IPS DF 19.7 (cell line): ENCODE data around the gene PDIA2.
"Not testable (repeated sequence)": the region's sequence is repeated elsewhere in the genome, so short reads cannot be mapped to it uniquely, and the experiment has no call there.

Experiments used
- DNase-seq: peaks from one replicate; pipeline ENCODE4 v3.0.0-alpha.2; 2013; ENCODE audit warnings: low read depth, low spot score

Gene PDIA2, protein sequence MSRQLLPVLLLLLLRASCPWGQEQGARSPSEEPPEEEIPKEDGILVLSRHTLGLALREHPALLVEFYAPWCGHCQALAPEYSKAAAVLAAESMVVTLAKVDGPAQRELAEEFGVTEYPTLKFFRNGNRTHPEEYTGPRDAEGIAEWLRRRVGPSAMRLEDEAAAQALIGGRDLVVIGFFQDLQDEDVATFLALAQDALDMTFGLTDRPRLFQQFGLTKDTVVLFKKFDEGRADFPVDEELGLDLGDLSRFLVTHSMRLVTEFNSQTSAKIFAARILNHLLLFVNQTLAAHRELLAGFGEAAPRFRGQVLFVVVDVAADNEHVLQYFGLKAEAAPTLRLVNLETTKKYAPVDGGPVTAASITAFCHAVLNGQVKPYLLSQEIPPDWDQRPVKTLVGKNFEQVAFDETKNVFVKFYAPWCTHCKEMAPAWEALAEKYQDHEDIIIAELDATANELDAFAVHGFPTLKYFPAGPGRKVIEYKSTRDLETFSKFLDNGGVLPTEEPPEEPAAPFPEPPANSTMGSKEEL

DNA sequence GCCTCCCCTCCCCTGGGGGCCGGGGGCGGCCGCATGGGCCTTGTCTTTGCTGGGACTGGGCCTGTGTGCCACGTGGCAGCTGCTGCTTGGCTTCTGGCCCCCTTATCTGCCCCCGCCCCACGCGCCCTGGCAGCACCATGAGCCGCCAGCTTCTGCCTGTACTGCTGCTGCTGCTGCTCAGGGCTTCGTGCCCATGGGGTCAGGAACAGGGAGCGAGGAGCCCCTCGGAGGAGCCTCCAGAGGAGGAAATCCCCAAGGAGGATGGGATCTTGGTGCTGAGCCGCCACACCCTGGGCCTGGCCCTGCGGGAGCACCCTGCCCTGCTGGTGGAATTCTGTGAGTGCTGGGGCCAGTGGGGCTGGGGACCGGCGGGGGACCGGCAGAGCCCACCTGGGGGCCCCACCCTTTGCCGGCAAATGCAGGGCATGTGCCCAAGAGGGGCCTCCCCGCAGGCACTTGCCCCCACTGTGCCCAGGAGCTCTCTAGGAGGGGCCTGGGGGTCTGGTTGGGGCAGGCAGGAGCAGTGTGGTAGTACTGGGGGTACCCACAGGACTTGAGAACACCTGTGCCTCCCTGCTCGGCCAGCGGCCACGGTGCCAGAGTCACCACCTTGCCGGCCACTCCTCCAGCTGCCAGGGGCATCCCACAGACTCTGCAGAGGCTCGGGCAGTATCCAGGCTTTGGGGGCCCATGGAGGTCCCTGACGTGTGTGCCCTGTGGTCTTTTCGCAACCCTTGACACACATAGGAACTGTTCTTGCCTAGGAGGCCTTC is at the start of gene PDIA2:
Gene PDIA2, plus strand, starts transcription at position 132 of the 773 bp plus-strand sequence. Its CDS starts 6 bp downstream, at position 138.
- no peak for DNase-seq

DNA sequence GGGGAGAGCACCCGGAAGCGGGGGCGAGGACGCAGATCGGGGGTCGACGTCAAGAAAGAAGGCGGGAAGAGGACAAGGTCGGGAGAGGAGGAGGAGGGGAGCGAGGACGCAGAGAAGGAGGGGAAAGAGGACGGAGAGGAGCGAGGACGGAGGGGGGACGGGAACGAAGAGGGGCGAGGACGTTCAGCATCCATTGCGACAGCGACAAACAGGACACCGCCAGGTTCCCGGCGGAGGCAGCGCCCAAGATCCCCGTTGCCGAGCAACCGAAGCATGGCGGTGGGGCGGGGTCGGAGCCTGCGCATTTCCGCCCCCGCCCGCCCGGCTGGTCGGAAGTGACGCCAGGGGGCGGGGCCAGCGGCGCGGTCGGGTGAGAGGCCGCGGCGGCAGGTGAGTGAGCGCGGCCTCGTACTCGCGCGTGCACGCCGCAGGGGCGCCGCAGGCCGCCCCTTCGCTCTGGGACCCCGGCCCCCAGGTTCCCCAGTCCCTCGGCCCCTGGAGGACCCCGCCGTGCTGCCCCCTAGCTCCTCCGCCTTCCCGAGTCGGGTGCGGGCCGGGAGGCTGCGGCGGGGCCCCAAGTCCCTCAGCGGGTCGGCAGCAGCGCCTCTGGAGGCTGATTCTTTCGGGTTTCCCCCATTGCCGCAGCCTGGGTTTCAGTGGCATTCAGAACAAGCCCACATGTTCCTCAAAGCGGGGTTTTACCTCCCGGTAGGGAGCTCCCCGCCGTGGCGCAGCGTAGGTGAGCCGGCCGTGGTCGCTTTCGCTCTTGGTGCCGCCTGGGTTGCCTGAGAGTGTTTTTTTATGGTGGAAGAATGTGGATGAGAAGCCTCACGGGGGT is 48.3 kb upstream of the PDIA2 start, which contains the start of gene FAM234A:
Gene FAM234A, plus strand, starts transcription at position 354 of the 838 bp plus-strand sequence. CDS start 19,593 bp downstream, outside the sequence.
- DNase-seq, result peak; percentile 77

DNA sequence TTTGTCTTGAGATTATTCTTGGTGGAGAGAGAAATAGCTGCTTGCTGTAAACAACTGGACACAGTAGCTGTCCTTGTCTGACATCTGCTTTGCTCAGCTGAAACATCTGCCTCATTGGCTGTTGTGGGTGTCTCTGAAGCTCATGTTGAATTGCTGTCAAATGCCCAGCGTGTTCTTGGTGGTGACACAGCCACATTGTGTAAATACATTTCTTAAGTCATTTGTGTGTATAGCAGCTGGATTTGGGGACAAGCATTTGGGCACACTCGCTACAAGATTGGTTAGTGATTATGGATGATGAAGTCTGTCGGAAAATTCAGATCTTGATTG is 43.1 kb upstream of the PDIA2 start:
- no peak for DNase-seq

DNA sequence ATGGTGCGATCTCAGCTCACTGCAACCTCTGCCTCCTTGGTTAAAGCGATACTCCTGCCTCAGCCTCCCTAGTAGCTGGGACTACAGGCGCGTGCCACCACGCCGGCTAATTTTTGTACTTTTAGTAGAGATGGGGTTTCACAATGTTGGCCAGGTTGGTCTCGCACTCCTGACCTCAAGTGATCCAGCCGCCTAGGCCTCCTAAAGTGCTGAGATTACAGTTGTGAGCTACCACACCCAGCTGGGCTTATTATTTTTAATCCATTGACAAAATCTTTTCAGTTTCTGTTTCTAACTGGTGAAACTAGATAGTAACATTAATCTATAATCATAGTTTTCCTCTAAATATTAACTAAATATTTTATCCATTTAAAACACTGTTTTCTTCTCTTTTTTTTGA is 42.4 kb upstream of the PDIA2 start:
- DNase-seq, result no peak

DNA sequence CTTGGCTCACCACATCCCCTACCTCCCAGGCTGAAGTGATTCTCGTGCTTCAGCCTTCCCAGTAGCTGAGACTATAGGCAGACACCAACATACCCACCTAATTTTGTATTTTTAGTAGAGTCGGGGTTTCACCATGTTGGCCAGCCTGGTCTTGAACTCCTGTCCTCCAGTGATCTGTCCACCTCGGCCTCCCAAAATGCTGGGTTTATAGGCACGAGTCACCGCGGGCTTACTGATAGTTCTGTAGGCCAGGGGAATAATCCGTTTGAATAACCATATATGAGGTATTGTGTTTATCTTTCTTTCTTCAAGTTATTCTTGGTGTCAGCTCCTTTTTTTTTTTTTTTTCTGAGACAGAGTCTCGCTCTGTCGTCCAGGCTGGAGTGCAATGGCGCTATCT is 40.7 kb upstream of the PDIA2 start:
- DNase-seq, result no peak

DNA sequence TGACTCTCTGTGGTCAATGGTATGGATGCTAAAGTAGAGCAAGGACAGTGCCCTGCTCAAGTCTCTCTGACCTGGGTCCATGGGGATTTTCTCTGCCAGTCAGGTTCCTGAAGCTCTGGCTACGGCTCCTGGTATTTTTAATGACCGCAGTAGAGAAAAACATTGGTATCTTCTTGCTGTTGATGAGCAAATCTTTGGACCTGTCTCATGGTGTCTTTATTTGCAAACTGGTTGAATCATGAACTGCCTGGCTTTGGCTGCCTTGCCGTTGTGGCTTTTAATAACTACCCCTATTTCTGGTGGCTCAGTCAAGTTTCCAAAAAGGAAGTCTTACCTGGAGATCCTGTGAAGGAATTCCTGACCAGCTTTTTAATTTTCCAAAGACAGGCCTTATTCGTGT is 39.6 kb upstream of the PDIA2 start:
- DNase-seq, result no peak

DNA sequence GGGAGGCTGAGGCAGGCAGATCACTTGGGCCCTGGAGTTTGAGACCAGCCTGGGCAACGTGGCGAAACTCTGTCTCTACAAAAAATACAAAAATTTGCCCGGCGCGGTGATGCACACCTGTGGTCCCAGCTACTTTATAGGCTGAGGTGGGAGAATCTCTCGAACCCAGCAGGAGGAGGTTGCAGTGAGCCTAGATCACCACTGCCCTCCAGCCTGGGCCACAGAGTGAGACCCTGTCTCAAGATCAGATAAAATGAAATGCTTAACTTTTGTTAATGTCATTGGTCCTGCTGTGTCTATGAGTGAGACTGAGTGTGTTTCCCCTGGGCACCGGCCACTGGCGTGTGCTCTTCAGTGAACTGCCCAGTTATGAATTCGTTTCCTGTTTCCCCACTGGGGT is 37.9 kb upstream of the PDIA2 start:
- DNase-seq, result no peak

DNA sequence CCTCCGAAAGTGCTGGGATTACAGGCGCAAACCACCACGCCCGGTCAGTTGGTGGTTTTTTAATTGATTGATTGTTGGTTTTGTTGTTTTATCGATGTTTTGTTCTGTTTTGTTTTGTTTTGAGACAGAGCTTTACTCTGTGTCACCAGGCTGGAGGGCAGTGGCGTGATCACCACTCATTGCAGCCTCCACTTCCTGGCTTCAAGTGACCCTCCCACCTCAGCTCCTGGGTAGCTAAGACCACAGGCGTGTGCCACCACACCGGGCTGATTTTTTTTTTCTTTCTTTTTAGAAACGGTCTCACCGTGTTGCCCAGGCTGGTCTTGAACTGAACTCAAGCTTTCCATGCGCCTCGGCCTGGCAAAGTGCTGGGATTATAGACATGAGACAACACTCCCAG is 35.9 kb upstream of the PDIA2 start:
- no peak for DNase-seq

DNA sequence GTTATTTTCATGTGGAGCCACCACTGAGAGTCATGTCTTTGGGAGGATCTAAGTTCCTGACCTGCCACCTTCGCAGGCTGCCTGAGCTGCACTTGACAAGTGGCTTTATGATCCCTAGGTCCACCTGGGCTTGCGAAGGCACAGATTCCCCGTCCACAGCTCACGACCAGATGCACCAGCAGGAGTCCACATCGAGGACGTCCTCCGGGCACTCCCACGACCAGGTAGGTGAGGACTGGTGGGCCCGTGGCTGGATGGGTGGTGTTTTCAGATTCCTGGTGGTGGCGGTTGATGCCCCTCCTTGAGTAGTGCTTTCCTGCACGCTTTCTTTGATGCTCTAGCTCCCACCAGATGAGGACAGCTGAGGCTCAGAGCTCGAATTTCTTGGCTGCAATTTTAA is 33.5 kb upstream of the PDIA2 start:
- no peak for DNase-seq

DNA sequence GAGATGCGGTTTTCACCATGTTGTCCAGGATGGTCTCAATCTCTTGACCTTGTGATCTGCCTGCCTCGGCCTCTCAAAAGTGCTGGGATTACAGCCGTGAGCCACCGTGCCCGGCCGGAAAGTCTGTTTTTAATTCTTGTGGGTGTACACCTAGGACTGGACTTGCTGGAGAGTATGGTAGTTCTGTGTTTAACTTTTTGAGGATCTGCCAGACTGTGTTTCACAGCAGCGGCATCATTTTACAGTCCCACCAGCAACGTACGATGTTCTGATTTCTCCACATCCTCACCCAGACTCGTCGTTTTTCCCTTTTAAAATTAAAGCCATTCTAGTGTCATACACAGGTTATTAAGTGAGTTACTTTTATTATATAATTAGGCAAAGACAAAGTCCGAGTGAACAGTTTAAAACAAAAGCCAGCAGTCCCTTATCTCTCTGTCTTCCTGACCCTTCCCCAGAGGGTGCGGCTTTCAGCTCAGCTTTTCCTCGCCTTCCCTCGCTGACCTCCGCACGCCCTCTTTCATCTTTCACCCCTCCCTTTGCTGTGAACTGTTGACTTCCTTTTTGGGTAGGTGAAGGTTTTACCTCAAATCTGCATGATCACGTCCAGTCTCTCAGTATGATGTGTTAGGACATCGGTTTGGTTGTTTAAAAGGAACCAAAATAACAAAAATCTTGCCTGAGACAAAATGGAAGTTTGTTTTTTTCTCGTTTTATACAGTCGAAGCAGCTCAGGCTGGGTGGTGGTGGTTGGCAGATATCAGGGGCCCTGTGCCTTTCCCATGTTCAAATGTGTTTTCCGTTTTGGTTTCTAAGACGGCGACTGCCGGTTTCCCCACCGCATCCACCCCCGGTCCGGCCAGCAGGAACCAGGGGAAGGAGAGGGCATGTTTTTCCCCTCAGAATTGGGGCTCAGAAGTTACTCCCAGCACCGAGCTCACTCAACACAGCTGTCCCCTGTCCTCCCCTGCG is 30.3 kb upstream of the PDIA2 start:
- no peak for DNase-seq

DNA sequence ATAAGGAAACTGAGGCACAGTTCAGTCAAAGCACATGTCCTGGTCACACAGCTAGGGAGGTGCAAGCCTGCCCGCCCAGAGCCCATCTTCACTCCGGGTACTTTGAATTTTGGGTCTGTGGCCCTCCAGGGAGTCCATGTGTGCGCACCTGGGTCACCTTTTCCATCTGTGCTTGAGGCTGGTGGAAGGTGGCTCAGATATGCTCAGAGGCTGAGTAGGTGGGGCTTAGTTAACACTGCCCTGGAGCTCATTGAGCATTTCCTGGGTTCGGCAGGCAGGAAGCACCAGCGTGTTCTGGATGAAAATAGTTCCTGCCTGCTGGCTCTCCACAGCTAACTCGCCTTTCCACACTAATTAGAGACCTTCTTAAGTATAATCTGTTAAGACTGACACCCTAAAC is 29.1 kb upstream of the PDIA2 start:
- DNase-seq, result no peak

DNA sequence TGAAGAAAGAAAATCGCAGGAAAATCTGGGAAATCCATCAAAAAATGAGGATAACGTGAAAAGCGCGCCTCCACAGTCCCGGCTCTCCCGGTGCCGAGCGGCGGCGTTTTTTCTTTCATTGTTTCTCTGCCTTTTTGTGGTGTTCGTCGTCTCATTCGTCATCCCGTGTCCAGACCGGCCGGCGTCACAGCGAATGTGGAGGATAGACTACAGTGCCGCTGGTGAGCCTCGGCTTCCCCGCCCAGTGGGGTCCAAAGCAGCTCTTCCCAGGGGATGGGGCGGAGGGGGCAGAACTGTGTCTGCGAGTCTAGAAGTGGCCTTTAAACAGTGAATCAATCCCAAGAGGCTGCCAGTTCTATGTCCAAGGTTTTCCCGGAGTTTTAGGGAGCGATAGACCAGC is 28.5 kb upstream of the PDIA2 start:
- no peak for DNase-seq

DNA sequence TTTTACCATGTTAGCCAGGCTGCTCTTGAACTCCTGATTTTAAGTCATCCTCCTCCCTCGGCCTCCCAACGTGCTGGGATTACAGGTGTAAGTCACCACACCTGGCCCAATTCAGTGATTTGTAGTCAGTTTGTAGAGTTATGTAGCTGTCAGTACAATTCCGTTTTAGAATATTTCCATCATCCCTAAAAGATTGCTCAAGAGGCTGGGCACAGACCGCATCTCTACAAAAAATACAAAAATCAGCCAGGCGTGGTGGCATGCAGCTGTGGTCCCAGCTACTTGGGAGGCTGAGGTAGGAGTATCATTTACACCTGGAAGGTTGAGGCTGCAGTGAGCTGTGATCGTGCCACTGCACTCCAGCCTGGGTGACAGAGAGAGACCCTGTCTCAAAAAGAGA is 27.8 kb upstream of the PDIA2 start:
- DNase-seq, result no peak

DNA sequence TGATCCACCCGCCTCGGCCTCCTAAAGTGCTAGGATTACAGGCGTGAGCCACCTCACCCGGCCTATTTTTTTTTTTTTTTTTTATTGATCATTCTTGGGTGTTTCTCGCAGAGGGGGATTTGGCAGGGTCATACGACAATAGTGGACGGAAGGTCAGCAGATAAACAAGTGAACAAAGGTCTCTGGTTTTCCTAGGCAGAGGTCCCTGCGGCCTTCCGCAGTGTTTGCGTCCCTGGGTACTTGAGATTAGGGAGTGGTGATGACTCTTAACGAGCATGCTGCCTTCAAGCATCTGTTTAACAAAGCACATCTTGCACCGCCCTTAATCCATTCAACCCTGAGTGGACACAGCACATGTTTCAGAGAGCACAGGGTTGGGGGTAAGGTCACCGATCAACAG is 24.9 kb upstream of the PDIA2 start:
- not testable (repeated sequence) for DNase-seq

DNA sequence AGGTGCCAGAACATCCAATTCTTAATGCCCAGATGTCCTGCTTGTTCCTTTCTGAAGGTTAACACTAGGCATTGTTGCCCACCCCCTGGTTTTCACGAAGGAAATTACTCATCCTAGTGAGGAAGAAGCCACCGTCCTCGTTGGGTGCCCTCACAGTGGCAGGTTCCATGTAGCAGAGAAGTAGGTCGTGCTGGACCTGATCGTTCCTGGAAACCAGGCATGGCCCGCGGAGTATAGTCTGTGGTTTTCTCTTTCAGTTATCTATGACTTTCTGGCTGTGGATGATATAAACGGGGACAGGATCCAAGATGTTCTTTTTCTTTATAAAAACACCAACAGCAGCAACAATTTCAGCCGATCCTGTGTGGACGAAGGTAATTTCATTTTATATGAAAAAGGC is 23.7 kb upstream of the PDIA2 start:
- no peak for DNase-seq

DNA sequence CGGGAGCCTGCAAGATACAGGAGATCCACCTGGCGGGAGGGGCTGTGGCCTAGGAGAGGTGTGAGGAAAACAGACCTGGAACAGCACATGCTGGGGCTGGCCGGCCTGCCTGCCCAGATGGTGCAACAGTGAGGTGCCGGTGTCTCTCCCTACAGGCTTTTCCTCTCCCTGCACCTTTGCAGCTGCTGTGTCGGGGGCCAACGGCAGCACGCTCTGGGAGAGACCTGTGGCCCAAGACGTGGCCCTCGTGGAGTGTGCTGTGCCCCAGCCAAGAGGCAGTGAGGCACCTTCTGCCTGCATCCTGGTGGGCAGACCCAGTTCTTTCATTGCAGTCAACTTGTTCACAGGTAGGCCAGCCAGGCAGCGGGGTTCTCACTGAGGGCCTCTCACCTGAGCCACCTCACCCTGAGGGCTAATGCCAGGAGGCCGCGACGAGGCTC is 23.1 kb upstream of the PDIA2 start:
- no peak for DNase-seq

DNA sequence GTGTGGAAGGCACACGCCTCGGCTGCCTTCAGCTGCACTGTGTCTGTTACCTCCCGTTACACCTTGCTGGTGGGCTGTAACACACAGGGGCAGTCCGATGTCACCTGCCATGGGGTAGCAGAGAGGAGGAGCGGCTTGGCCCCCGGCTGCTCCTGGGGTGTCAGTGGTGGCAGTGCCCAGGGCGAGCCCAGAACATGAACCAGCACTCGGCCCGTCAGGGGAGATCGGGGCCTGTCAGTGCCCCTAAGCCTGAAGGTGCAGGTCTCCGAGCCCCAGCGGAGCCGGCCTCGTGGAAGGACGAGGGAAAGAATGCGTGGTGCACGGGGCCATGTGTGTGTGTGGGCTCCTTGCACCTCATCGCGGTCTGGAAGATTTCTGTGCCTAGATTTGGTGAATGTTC is 22.6 kb upstream of the PDIA2 start:
- no peak for DNase-seq

DNA sequence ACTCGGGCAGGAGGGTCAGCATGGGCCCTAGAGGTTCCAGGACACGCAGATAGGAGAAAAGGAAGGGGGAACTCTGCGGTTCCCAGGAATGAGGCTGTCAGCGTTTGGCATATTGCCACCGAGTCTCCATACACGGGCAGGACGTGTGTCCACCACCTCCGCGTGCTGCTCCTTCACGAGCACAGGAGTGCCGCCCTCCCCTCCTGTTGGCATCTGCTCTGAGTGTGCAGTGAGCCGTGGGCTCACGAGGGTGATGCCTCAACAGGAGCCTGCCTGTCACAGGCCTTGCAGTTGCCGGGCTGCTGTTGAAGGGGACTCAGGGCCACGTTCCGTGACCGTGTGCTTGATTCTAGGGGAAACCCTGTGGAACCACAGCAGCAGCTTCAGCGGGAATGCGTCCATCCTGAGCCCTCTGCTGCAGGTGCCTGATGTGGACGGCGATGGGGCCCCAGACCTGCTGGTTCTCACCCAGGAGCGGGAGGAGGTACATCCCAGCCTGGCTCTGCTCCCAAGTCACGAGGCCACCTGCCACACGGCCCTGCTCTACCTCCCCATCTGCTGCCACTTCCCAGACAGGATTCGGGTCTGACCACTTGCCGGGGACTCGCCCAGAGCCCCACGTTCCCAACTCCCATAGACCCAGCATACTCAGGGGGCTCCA is 21.8 kb upstream of the PDIA2 start:
- no peak for DNase-seq

DNA sequence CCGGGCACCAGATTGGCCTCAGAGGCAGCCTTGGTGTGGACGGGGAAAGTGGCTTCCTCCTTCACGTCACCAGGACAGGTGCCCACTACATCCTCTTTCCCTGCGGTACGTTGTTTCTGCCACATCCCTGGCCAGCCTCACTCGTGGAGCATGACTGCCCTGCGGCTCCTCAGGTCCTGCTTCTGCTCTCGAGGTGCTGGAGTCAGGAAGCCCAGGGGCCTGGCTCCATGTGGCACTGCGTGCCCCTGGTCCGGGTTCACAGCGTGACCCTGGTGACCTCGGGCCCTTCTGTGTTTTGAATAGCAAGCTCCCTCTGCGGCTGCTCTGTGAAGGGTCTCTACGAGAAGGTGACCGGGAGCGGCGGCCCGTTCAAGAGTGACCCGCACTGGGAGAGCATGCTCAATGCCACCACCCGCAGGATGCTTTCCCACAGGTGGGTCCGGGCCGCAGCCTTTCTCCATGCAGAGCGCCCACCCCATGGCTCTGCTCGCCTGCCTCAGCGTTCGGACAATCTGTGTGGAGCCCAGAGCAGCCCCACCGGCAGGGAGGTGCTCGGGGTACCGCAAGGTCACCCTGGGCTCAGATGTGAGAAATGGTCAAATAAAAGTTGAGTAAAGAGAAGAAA is 20.7 kb upstream of the PDIA2 start:
- DNase-seq, result no peak
